BJ (cell line): ENCODE measurements around the gene TRAPPC5. TPM values are rescaled to one million over a fixed set of nuclear protein-coding genes. Genes with fewer than 3 reads are reported as not detected.

Source experiments
- CTCF ChIA-PET: fragments of 350-600 bp; formaldehyde crosslinking; extraction: SDS; loops from one replicate; lab custom pipeline; 2021; ENCODE audit warnings: antibody characterized with exemption, inconsistent platforms; lab: Yijun Ruan, JAX
- POLR2A ChIA-PET: fragments of 300-600 bp; sonication (Branson Sonifier 250); formaldehyde crosslinking; extraction: SDS; loops from one replicate; lab custom pipeline; 2021; ENCODE audit warnings: antibody characterized with exemption; lab: Charles Lee
- DNase-seq: peaks from one replicate; pipeline ENCODE4 v3.0.0-alpha.2; 2011; ENCODE audit warnings: low read depth
- H3K27me3 ChIP-seq: 2 replicates; pipeline ENCODE4 v1.6.0; 2011; ENCODE audit warnings: low read length; ENCODE audit not compliant: control insufficient read depth, insufficient read depth
- H3K36me3 ChIP-seq: 2 replicates; pipeline ENCODE4 v1.5.1; 2011; ENCODE audit warnings: low read length; ENCODE audit not compliant: control insufficient read depth, insufficient read depth
- H3K4me3 ChIP-seq: 2 replicates; pipeline ENCODE4 v1.5.1; 2011; ENCODE audit warnings: low read depth, mild to moderate bottlenecking, control low read depth, low read length
- polyA plus RNA-seq: library from polyadenylated mRNA; depleted of rRNA; stranded (reverse); fragments of >200 nt; gene quantifications from 2 replicates; pipeline ENCODE4 v1.2.3, GENCODE V29; 2011
- TF ChIP-seq, protein P1 (sequence below): IDR thresholded peaks from 2 replicates; pipeline ENCODE4 v1.5.1; 2011; ENCODE audit warnings: low read depth, mild to moderate bottlenecking, control low read depth, inconsistent platforms, low read length, moderate library complexity; ENCODE audit not compliant: insufficient read depth

Gene TRAPPC5
- polyA plus RNA-seq, 1 experiment: 85.1 TPM

DNA sequence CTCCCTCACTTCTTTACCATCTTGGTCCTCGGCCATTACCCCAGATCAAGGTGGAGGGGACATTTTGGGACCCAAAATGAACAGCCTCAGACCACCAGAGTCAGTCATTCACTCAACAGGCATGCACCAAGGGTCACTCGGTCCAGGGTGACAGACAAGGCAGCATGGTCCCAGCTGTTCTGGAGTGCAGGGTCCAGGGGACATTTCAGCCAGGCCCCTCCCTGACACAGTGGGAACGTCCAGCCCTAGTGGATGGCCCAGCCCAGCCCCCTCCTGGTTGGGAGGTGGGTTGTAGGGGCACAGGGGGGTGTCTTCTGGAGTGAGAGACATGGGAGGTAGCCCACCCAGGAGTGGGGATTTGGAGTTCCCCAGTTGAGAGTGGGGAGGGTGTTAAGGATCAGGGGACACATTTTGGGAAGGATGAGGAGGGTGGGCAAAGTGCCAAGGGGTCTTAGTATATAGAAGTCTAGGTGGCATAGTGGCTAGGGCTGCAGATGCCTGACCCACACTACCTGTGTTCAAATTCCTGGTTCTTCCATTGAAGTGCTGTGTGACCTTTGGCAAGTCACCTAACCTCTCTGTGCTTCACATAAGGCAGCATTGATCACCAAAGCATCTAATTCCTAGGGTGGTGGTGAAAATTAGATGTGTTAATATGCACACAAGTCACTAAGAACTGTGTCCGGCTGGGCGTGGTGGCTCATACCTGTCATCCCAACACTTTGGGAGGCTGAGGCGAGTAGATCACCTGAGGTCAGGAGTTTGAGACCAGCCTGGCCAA, 23.8 kb downstream of the TRAPPC5 start:
- CTCF ChIA-PET: no interaction called here
- POLR2A ChIA-PET: no interaction called here

DNA sequence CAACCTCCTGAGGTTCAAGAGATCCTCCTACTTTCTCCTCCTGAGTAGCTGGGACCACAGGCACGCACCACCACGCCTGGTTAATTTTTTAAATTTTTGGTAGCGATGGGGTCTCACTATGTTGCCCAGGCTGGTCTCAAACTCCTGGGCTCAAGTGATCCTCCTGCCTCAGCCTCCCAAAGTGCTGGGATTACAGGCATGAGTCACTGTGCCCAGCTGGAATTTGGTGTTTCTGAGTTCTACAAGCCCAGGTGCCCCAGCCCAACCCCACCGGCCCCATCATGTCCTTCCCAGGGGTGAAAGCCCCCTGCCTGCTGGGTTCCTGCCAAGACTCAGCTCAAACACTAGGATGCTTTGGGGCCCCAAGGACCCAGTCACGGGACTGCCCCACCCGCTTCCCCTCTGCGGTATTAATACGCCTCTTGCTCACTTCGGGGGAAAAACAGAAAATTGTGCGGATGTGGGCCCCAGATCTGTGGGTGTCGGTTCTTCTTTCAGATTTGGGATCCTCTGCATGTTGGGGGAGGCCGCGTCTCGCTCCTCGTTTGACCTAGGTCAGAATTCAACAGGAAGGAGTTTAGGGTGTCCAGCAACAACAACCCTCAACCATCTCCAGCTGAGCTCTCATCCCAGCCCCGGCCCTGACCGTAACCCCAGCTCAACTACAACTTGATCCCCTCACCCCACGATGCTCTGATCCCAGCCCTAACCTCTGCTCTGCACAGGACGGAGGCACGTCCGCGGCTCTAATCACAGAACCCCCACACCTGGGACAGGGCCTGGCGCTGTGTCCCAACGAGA, 25.0 kb downstream of the TRAPPC5 start:
- H3K4me3 ChIP-seq: no peak overlapping the region
- ChIA-PET POLR2A (no interaction called here), CTCF (no interaction called here)
- TF ChIP-seq, protein P1, sequence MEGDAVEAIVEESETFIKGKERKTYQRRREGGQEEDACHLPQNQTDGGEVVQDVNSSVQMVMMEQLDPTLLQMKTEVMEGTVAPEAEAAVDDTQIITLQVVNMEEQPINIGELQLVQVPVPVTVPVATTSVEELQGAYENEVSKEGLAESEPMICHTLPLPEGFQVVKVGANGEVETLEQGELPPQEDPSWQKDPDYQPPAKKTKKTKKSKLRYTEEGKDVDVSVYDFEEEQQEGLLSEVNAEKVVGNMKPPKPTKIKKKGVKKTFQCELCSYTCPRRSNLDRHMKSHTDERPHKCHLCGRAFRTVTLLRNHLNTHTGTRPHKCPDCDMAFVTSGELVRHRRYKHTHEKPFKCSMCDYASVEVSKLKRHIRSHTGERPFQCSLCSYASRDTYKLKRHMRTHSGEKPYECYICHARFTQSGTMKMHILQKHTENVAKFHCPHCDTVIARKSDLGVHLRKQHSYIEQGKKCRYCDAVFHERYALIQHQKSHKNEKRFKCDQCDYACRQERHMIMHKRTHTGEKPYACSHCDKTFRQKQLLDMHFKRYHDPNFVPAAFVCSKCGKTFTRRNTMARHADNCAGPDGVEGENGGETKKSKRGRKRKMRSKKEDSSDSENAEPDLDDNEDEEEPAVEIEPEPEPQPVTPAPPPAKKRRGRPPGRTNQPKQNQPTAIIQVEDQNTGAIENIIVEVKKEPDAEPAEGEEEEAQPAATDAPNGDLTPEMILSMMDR: no peak
- no peaks in the 10 kb centered on the region for H3K36me3 ChIP-seq
- no peak for DNase-seq
- no peaks in the 10 kb centered on the region; the same call in 1 of the 2 replicates for H3K27me3 ChIP-seq

More for the DNA sequence above, 23.8 kb downstream of the TRAPPC5 start:
- H3K27me3 ChIP-seq: no peaks in the 10 kb centered on the region
- TF ChIP-seq, protein P1: no peak
- H3K4me3 ChIP-seq: no peak overlapping the region
- no peaks in the 10 kb centered on the region for H3K36me3 ChIP-seq
- DNase-seq: no peak

DNA sequence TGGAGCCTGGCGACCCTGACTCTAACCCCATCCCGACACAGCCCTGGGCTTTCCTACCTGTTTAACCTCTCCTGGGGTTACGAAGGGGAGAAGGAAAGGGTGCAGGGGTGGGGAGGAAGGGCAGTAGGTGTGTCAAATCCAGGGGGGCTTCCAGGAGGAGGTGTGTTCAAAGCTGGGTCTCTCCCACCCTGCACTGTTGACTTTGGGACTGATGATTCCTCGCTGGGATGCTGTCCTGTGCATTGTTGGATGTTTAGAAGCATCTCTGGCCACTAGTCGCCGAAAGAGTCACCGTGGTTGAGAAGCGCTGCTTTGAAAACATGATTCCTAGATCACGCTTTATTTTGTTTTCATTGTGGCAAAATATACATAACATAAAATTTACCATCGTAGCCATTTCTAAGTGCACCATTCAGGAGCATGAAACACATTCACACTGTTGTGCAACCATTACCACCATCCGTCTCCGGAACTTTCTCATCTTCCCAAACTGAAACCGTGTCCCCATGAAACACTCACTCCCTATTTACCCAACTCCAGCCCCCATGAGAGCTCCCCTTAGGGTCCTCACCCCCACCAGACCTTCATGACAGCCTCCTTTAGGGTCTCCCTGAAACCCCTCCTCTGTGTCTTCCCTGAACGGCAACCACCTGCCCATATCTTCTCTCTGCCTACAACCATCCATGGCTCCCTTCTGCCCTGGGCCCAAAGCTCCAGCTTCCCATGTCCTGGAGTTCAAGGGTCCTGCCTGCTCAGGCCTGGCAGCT, 25.7 kb downstream of the TRAPPC5 start:
- no peak overlapping the region for H3K4me3 ChIP-seq
- POLR2A ChIA-PET: no interaction called here
- H3K36me3 ChIP-seq: no peaks in the 10 kb centered on the region
- TF ChIP-seq, protein P1: no peak
- no peak for DNase-seq
- CTCF ChIA-PET: no interaction called here
- H3K27me3 ChIP-seq: no peaks in the 10 kb centered on the region; the same call in 1 of the 2 replicates

DNA sequence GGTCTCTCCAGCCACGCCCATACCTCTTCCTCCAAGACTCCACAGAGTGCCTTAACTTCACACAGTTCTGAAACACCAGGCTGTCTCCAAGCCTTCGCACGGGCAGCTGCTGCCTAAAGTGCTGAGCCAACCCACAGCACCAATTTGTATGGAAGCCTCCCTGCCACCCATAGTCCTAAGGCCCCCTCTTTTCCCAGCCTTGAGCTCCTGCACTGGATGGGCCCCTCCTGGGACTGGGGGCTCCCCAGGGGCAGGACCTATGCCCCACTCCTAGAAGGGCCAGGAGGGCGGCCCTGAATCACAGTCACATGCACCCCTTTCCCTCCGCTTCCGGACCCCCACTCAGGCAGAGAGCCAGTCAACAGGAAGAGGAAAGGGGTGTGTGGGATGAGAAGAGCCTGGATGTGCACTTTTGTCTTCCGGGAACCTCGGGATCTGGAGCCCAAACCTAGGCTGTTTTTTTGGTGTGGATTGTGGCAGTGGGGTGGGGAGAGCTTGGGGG, 26.4 kb downstream of the TRAPPC5 start:
- Histone ChIP-seq H3K36me3 (no peaks in the 10 kb centered on the region), H3K4me3 (no peak overlapping the region), H3K27me3 (no peaks in the 10 kb centered on the region; the same call in 1 of the 2 replicates)
- DNase-seq: no peak
- TF ChIP-seq, protein P1: no peak
- ChIA-PET POLR2A (no interaction called here), CTCF (no interaction called here)
